Peyer's patch (tissue), 4 donors: ENCODE results near the gene TMEM147. TPM values are rescaled to one million over a fixed set of nuclear protein-coding genes. Genes with fewer than 3 reads are reported as not detected.

Experiments
- DNase-seq, 3 donors: peaks; one replicate each; pipeline ENCODE4 v3.0.0-alpha.2; 2017 to 2019
- H3K27ac ChIP-seq, 4 donors: fragments of 200-600 bp; sonication (generic); one replicate each; pipeline ENCODE4 v1.5.1; 2016 to 2019
- H3K27me3 ChIP-seq, 2 donors: fragments of 200-600 bp; sonication (generic); one replicate each; pipeline ENCODE4 v1.5.1; 2019
- H3K36me3 ChIP-seq, 3 donors: fragments of 200-600 bp; sonication (generic); one replicate each; pipeline ENCODE4 v1.5.1; 2016 to 2019
- H3K4me1 ChIP-seq, 4 donors: fragments of 200-600 bp; sonication (generic); one replicate each; pipeline ENCODE4 v1.5.1; 2016 to 2019
- H3K4me3 ChIP-seq, 4 donors: fragments of 200-600 bp; sonication (generic); 1 replicate in 3 of 4; 2 replicates in 1 of 4; pipeline ENCODE4 v1.5.1; 2016 to 2019; ENCODE audit warnings: mild to moderate bottlenecking in 1 of 4
- H3K9me3 ChIP-seq, 4 donors: fragments of 200-600 bp; sonication (generic); one replicate each; pipeline ENCODE4 v1.5.1; 2016 to 2019; ENCODE audit warnings: mild to moderate bottlenecking in 1 of 4
- POLR2A ChIP-seq, 2 donors: fragments of 450-650 bp; IDR thresholded peaks; one replicate each; pipeline ENCODE4 v1.5.1; 2017; ENCODE audit warnings: antibody characterized with exemption in 2 of 2, mild to moderate bottlenecking in 2 of 2, moderate library complexity in 2 of 2
- total RNA-seq, 4 donors: library from RNA; depleted of rRNA; stranded (reverse); fragments of >200 nt; gene quantifications; one replicate each; pipeline ENCODE4 v1.1.0, GENCODE V29; 2016
- TF ChIP-seq, protein P1 (sequence below), 6 experiments: fragments of 450-650 bp in 4 of 6; fragments of 200-600 bp in 2 of 6; sonication (generic) in 1 of 6; IDR thresholded peaks; one replicate each; pipeline ENCODE4 v1.5.1; 2017 to 2019; ENCODE audit warnings: antibody characterized with exemption in 6 of 6, mild to moderate bottlenecking in 3 of 6, moderate library complexity in 1 of 6

Gene TMEM147
- total RNA-seq, 4 donors from 2014 or later: 34.9 to 59.4 (median 50.9) TPM

DNA sequence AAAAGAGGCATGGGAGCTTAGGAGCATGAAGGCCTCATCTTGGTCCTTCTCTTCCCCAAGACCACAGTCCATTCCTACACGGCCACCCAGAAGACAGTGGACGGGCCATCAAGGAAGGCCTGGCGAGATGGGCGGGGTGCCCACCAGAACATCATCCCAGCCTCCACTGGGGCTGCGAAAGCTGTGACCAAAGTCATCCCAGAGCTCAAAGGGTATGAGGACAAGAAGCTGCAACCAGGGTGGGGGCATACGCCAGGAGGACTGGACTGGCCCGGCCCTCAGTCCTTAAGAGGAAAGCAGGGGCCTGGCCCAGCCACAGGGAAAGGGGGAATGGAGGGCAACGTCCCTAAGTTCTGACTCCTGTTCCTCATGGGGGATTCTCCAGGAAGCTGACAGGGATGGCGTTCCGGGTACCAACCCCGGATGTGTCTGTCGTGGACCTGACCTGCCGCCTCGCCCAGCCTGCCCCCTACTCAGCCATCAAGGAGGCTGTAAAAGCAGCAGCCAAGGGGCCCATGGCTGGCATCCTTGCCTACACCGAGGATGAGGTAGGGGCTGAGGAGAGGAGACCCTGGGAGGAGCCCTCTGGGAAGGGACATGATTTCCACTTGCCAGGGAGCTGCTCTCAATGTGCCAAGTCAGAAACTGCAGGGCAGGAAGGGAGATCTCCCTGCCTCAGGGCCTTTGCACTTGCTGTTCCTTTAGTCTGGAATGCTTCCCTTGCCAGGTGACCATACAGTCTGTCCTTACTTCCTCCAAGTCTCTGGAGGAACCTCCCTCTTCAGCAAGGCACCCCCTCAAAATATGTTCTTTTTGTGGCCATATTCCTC is 1.9 kb upstream of the TMEM147 start:
- DNase-seq: no peak
- no peak for TF ChIP-seq POLR2A (IDR thresholded peaks at IDR 0.05)
- TF ChIP-seq, protein P1, sequence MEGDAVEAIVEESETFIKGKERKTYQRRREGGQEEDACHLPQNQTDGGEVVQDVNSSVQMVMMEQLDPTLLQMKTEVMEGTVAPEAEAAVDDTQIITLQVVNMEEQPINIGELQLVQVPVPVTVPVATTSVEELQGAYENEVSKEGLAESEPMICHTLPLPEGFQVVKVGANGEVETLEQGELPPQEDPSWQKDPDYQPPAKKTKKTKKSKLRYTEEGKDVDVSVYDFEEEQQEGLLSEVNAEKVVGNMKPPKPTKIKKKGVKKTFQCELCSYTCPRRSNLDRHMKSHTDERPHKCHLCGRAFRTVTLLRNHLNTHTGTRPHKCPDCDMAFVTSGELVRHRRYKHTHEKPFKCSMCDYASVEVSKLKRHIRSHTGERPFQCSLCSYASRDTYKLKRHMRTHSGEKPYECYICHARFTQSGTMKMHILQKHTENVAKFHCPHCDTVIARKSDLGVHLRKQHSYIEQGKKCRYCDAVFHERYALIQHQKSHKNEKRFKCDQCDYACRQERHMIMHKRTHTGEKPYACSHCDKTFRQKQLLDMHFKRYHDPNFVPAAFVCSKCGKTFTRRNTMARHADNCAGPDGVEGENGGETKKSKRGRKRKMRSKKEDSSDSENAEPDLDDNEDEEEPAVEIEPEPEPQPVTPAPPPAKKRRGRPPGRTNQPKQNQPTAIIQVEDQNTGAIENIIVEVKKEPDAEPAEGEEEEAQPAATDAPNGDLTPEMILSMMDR (IDR thresholded peaks at IDR 0.05): no peak
- no peak overlapping the region for H3K27ac ChIP-seq
- H3K4me3 ChIP-seq: no peak overlapping the region
- peaks cover 0 to 24% (median 9%) of the 10 kb centered on the region in 4 donors for H3K4me1 ChIP-seq
- no peaks in the 10 kb centered on the region for H3K27me3 ChIP-seq
- no peaks in the 10 kb centered on the region for H3K9me3 ChIP-seq
- peaks cover 0 to 14% (median 0%) of the 10 kb centered on the region in 3 donors for H3K36me3 ChIP-seq

DNA sequence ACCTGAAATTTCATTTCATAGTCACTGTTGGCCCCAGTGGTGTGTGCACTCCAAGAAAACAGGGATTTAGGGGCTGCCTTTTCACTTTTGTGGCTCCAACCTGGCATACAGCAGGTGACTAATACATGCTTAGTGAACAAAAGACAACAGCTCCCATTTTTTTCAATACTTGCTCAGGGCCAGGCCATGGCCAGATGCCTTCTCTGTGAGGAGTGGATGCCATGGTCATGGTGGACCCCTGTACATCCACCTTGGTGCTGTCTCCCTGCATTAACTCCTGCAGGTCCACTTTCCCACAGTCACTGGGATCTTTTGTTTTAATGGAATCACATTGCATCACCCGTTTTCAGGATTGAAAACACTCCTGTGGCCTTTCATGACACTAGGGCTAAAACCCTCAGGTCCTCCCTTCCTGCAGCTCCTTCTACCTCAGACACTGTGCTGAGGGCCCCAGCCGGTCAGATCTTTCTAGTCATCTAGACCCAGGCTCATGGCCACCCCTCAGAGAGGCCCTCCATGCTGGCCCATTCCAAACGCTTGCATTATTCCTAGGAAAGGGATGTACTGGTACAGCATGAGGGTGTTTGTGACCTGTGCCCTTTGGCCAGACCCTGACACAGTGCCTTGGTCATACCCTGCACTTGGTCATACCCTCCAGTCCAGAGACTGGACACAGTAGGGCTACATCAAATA is 1.2 kb upstream of the TMEM147 start:
- H3K4me3 ChIP-seq: peak overlapping the region in 3 of 4 donors; percentile 70 to 94 (median 79)
- no peaks in the 10 kb centered on the region for H3K27me3 ChIP-seq
- no peak for TF ChIP-seq POLR2A (IDR thresholded peaks at IDR 0.05)
- TF ChIP-seq, protein P1 (IDR thresholded peaks at IDR 0.05): no peak
- peaks cover 0 to 24% (median 9%) of the 10 kb centered on the region in 4 donors for H3K4me1 ChIP-seq
- no peaks in the 10 kb centered on the region for H3K9me3 ChIP-seq
- H3K27ac ChIP-seq: peak overlapping the region in 1 of 4 donors; percentile 77
- H3K36me3 ChIP-seq: peaks cover 0 to 14% (median 0%) of the 10 kb centered on the region in 3 donors
- no peak for DNase-seq

DNA sequence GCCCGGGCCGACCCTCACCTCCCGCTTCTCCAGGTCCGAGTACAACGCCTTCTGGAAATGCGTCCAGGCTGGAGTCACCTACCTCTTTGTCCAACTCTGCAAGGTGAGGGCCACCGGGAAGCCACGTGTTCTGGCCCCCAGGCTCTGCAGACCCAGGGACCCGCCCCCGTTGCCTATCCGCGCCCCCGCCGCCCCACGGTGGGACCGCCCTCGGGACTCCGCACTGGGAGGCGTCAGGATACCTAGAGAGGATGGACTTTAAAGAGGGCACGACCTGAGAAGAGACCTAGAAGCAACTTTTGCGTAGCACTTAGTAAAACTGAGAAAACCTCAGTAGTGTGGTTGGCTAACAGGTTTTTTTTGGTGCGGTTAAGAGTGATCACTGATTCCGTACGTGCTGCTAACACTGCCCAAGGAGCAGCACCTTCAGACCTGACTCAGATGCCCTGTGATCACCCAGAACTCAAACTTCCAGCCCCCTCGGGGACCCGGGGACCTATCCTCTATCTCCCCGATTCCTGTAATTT is 492 bp downstream of the TMEM147 start:
- TF ChIP-seq POLR2A (IDR thresholded peaks at IDR 0.05): no peak
- TF ChIP-seq, protein P1 (IDR thresholded peaks at IDR 0.05): no peak
- no peaks in the 10 kb centered on the region for H3K27me3 ChIP-seq
- H3K4me3 ChIP-seq: peak overlapping the region; percentile 70 to 94 (median 80)
- peaks cover 0 to 14% (median 0%) of the 10 kb centered on the region in 3 donors for H3K36me3 ChIP-seq
- peak; percentile 47 to 66 (median 55) for DNase-seq
- peak overlapping the region; percentile 59 to 85 (median 76) for H3K27ac ChIP-seq
- H3K9me3 ChIP-seq: no peaks in the 10 kb centered on the region
- H3K4me1 ChIP-seq: peaks cover 0 to 24% (median 9%) of the 10 kb centered on the region in 4 donors

DNA sequence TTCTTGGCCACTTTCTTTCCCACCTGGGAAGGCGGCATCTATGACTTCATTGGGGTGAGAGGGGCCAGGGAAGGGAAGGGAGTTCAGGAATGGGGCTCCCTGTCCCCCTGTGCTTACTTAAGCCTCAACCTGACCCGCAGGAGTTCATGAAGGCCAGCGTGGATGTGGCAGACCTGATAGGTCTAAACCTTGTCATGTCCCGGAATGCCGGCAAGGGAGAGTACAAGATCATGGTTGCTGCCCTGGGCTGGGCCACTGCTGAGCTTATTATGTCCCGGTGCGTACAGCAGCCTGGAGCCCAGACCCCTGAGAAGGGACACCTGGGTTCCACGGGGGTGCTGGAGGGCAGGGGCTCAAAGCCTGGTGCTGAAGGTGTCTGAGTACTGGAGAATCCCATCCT is 1.1 kb downstream of the TMEM147 start:
- TF ChIP-seq, protein P1 (IDR thresholded peaks at IDR 0.05): no peak
- TF ChIP-seq POLR2A (IDR thresholded peaks at IDR 0.05): no peak
- H3K36me3 ChIP-seq: peaks cover 0 to 14% (median 0%) of the 10 kb centered on the region in 3 donors
- DNase-seq: no peak
- peak overlapping the region in 1 of 4 donors; percentile 85 for H3K27ac ChIP-seq
- H3K4me3 ChIP-seq: peak overlapping the region; percentile 70 to 94 (median 80)
- H3K27me3 ChIP-seq: no peaks in the 10 kb centered on the region
- H3K4me1 ChIP-seq: peaks cover 0 to 24% (median 9%) of the 10 kb centered on the region in 4 donors
- H3K9me3 ChIP-seq: no peaks in the 10 kb centered on the region

DNA sequence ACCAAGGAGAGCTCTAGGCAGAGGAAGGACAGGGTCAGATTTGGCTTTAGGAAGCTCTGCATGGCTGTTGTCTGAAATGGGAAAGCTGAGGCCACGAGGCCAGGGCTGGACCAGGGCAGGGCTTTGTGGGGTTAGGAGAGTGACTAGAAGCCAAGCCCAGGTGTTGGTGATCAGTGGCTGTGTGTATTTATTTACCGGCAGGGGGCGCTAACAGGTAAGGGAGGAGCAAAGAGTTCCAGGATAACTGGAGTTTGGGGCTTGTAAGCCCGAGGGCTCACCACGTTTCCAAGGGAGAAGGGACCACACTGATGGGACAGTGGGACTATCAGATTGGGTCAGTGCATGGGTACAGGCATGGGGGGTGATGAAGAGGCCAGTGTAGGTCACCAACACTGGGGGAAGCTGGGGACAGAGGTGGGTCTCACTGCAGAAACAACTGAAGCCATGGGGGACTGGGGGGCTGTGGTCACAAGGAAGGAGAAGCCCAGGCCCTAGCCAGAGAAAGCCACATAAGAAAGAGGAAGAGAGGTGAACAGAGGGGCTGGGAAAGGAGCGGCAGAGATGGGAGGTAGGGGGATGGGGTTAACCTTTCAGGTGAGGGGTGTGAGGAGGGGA is 3.9 kb downstream of the TMEM147 start:
- H3K27me3 ChIP-seq: no peaks in the 10 kb centered on the region
- no peaks in the 10 kb centered on the region for H3K9me3 ChIP-seq
- DNase-seq: peak in 2 of 3 donors; percentile 36 to 78
- peaks cover 0 to 21% (median 9%) of the 10 kb centered on the region in 4 donors for H3K4me1 ChIP-seq
- H3K27ac ChIP-seq: no peak overlapping the region
- TF ChIP-seq, protein P1 (IDR thresholded peaks at IDR 0.05): peak; percentile 49 to 82 (median 68)
- no peak for TF ChIP-seq POLR2A (IDR thresholded peaks at IDR 0.05)
- no peak overlapping the region for H3K4me3 ChIP-seq
- peaks cover 0 to 14% (median 0%) of the 10 kb centered on the region in 3 donors for H3K36me3 ChIP-seq
